GM10266 (cell line): Measurements from ENCODE around the gene NHP2.
A peak's percentile ranks its signal among the peaks of the same experiment; 100 is the strongest.

Source experiments
- DNase-seq: peaks from one replicate; pipeline ENCODE4 v3.0.0; 2012; ENCODE audit errors: extremely low spot score
- CTCF ChIP-seq: IDR thresholded peaks from 2 replicates; pipeline ENCODE4 v1.5.1; 2012; ENCODE audit warnings: mild to moderate bottlenecking, low read depth; ENCODE audit not compliant: control insufficient read depth, insufficient read depth; ENCODE audit errors: missing control alignments

The NHP2 gene

GRCh38 chr5:178196986-178197385 is 43.3 kb upstream of the NHP2 start:
- peak; percentile 46 for TF ChIP-seq CTCF
- no peak for DNase-seq

GRCh38 chr5:178196281-178196812 is 42.7 kb upstream of the NHP2 start:
- TF ChIP-seq CTCF, result no peak
- no peak for DNase-seq

- DNase-seq, result no peak
- no peak for TF ChIP-seq CTCF
These were observed 40.3 kb upstream of the NHP2 start for GRCh38 chr5:178194026-178194425.

- TF ChIP-seq CTCF, result no peak
- DNase-seq, result no peak
These were observed 39.6 kb upstream of the NHP2 start for GRCh38 chr5:178193251-178193809.

- no peak for DNase-seq
- no peak for TF ChIP-seq CTCF
These were observed 39.1 kb upstream of the NHP2 start for GRCh38 chr5:178192787-178193186.

GRCh38 chr5:178192244-178192643 is 38.6 kb upstream of the NHP2 start:
- TF ChIP-seq CTCF, result no peak
- DNase-seq, result no peak

- TF ChIP-seq CTCF, result no peak
- DNase-seq, result no peak
These were observed 38.0 kb upstream of the NHP2 start for GRCh38 chr5:178191661-178192060.
